ENCODE measurements around the gene SNUPN. TPM values are rescaled to one million over a fixed set of nuclear protein-coding genes. Genes with fewer than 3 reads are reported as not detected.
"Not testable (repeated sequence)": the region's sequence is repeated elsewhere in the genome, so short reads cannot be mapped to it uniquely, and the experiment has no call there.

The SNUPN gene
- total RNA-seq, 2 experiments from 2014 or later = 25.8 to 27.3 TPM

DNA sequence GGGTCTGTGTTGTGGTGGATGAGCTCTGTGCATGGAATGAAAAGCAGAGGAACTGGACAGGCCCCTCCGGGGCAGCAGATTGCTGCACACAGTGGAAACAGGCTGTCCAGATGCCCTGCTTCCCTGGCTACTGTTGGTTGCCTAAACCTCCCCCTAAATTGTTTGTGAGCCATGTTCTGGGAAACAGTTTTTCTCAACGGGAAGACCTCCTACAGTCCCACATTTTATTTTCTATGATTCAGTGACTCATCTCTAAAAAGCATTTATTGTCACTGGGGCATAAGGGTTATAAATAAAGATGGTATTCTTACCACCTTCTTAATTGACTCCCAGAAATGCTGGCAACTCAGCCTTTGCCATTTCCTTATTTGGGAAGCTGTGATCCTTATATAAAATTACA lies 26.1 kb downstream of the SNUPN start:
- ATAC-seq (no peak), DNase-seq (no peak)
- Mint-ChIP-seq H3K36me3 (peaks cover 51% of the 10 kb centered on the region), H3K4me1 (peaks cover 41% of the 10 kb centered on the region), H3K27me3 (no peaks in the 10 kb centered on the region), H3K4me3 (no peak overlapping the region), H3K27ac (peak overlapping the region; percentile 92), H3K9me3 (ENCODE audit: low read depth) (no peaks in the 10 kb centered on the region)
- CTCF ChIA-PET = interaction anchor here (0.8 to 5.0 kb wide), 5 partner anchors 21 to 231 kb away, joined by 3 to 52 read pairs (median 8); partner anchors contain the start of genes IMP3, MAN2C1, PTPN9 and SIN3A

DNA sequence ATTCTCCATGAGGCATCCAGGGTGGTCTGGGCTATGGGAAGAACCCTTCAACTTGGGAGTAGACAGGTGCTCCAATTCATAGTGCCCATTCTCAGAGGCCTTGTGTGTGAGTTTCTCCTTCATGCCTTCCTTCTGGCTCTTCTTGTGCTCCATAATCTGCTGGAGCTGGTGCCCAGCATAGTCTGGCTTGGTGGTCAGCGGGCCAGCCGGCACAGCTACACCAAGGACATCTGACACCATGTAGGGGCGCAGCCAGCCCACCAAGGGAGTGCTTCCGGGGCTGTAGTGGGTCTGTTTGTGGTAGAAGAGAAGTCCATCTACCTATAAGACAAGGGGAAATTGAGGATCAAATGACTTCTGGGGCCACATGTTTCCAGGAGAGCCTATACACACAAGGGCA lies 27.2 kb downstream of the SNUPN start:
- CTCF ChIA-PET = interaction anchor here (0.6 to 5.0 kb wide), 13 partner anchors 9 to 230 kb away, joined by 3 to 52 read pairs (median 6); partner anchors contain the start of genes IMP3, MAN2C1, PTPN9 and SIN3A
- ATAC-seq (no peak), DNase-seq (no peak)
- peak overlapping the region; percentile 92 for H3K27ac Mint-ChIP-seq
- peaks cover 46% of the 10 kb centered on the region for H3K36me3 Mint-ChIP-seq
- no peak overlapping the region for H3K4me3 Mint-ChIP-seq
- H3K27me3 Mint-ChIP-seq = no peaks in the 10 kb centered on the region
- H3K9me3 Mint-ChIP-seq (ENCODE audit: low read depth) = no peaks in the 10 kb centered on the region
- peaks cover 41% of the 10 kb centered on the region for H3K4me1 Mint-ChIP-seq

DNA sequence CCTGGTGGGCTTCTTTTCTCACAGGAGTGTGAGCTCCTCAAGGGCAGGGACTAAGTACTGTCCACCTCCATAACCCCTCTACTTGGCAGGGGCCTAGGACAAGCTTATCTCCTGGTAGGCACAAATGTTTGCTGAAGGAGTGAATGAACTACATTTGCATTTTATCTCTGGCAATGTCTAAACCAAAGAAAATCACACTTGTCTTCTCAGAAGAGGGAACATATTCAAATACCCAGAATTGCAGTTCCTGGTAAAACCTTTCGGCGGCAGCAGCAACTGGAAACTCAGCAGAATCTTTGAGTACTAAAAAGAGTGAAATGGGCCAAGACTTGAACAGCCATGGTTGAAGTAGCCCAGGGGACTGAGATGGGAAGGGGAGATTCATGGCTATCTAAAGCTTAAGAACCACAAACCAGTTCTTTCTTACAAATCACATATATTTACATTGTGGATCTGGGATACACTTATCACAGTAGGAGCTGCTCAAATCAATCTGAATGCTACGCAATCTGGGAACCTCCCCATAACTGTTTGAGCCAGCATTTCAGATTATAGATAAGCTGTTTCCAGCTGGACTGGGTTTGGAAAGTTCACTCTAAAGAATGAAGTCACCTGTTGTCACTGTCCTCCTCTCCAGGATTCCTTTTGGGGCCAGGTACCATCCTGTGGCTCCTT lies 27.7 kb downstream of the SNUPN start:
- ATAC-seq (peak; percentile 83), DNase-seq (peak; percentile 84)
- Mint-ChIP-seq H3K36me3 (peaks cover 46% of the 10 kb centered on the region), H3K9me3 (ENCODE audit: low read depth) (no peaks in the 10 kb centered on the region), H3K27ac (peak overlapping the region; percentile 92), H3K27me3 (no peaks in the 10 kb centered on the region), H3K4me1 (peaks cover 41% of the 10 kb centered on the region), H3K4me3 (peak overlapping the region; percentile 46)
- CTCF ChIA-PET = interaction anchor here (0.6 to 5.0 kb wide), 21 partner anchors 10 to 262 kb away, joined by 3 to 52 read pairs (median 4); partner anchors contain the start of genes COMMD4, IMP3, MAN2C1 and PTPN9

DNA sequence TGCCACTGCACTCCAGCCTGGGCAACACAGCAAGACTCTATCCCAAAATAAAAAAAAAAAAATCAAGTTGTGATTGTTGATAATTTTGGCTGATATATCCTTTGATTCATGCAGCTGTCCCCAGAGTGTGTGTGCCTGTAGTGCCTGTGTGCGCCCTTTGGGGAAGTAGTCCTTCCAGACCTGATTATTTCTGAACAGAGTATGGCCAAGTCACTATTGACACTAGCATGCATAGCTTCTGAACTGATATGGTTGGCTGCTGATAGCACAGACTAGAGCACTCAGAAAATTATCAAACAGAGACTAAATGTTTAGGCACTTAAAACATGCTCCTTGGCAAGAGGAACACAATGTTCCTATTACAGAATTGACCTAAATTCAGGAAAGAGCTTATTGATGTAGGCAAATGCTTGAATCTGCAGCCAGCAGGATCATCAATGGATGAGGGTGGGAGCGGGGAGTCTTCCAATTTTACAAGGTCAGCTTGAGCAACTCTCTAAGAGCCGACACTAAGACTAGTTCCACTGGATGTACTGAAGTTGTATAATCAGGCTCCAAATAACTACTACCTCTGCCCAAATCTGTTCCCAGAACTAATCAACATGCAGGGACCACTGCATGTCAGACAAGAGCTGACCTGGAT lies 28.7 kb downstream of the SNUPN start:
- ATAC-seq (no peak), DNase-seq (no peak)
- CTCF ChIA-PET = interaction anchor here (0.5 to 5.0 kb wide), 17 partner anchors 11 to 229 kb away, joined by 3 to 52 read pairs (median 7); partner anchors contain the start of genes IMP3, MAN2C1, PTPN9 and SNUPN
- Mint-ChIP-seq H3K9me3 (ENCODE audit: low read depth) (no peaks in the 10 kb centered on the region), H3K36me3 (peaks cover 43% of the 10 kb centered on the region), H3K4me1 (peaks cover 41% of the 10 kb centered on the region), H3K27me3 (no peaks in the 10 kb centered on the region), H3K27ac (peak overlapping the region; percentile 92), H3K4me3 (peak overlapping the region; percentile 46)

DNA sequence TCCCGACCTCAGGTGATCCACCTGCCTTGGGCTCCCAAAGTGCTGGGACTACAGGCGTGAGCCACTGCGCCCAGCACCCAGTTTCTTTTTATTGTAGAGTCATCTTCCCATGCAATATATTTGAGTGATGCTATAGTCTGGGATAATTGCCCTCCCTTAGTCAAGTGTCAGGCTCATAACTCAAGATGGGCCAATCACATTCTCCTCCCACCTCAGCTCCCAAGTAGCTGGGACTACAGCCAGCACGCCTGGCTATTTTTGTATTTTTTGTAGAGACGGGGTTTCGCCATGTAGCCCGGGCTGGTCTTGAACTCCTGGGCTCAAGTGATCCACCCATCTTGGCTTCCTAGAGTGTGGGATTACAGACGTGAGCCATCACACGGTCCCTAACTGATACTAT lies 31.2 kb downstream of the SNUPN start:
- no peaks in the 10 kb centered on the region for H3K27me3 Mint-ChIP-seq
- ATAC-seq (no peak), DNase-seq (no peak)
- no peak overlapping the region for H3K27ac Mint-ChIP-seq
- no peak overlapping the region for H3K4me3 Mint-ChIP-seq
- no peaks in the 10 kb centered on the region for H3K9me3 Mint-ChIP-seq (ENCODE audit: low read depth)
- CTCF ChIA-PET = interaction anchor here (1.0 to 3.6 kb wide), 2 partner anchors 16 to 139 kb away, joined by 3 to 10 read pairs; no protein-coding TSS in a partner anchor
- H3K36me3 Mint-ChIP-seq = peaks cover 31% of the 10 kb centered on the region
- peaks cover 42% of the 10 kb centered on the region for H3K4me1 Mint-ChIP-seq

DNA sequence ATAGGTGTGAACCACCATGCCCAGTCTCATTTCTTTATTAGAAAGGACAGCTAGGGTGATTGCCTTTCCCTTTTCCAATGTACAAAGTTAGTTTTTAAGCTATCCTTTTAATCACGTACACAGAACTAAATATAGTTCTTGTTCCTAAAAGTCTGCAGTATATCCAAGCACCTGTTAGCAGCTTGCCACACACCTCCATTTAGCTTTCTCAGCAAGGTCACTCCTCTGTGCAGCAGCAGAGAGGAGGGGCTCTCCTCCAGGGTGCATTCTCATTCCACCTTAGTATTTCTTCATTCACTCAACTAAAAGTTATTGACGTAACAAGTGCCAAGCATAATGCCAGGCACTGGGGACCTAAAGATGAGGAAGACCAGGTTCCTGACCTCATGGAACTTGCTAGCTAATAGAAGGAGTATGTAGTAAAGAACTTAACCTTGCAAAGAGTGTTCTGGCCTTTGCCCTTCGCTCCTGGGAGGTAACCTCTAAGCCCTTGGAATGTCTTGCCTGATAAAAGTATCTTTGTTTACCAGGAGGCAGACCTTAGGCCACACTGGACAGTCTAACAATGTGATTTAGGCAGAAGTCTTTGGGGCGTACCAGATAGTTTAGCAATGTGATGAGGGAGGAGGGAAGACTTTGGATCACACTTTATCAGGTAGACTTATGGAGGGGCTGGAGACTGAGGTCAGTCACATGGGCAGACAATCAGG lies 33.7 kb downstream of the SNUPN start:
- peaks cover 29% of the 10 kb centered on the region for H3K36me3 Mint-ChIP-seq
- no peak overlapping the region for H3K4me3 Mint-ChIP-seq
- ATAC-seq (no peak), DNase-seq (no peak)
- CTCF ChIA-PET = interaction anchor here (2.1 kb wide), 1 partner anchor 49 kb away, joined by 6 read pairs; the partner anchor contains the start of gene IMP3
- no peaks in the 10 kb centered on the region for H3K9me3 Mint-ChIP-seq (ENCODE audit: low read depth)
- H3K27me3 Mint-ChIP-seq = no peaks in the 10 kb centered on the region
- no peak overlapping the region for H3K27ac Mint-ChIP-seq
- peaks cover 18% of the 10 kb centered on the region for H3K4me1 Mint-ChIP-seq

DNA sequence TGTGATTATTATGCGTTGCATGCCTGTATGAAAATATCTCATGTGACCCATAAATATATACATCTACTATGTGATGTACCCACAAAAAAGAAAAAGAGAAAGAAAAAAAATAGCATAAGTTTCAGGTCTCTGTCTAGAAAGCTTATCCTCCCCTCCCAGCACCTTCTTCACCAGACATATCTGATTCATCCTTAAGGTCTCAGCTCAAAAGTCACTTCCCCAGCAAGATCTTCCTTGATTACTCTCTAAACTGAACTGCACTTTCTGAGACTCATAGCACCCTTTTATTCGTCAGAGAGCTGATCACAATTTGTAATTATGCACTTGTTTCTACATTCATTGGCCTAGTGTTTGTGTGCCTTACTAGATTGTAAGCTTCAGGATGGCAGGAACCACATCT lies 35.3 kb downstream of the SNUPN start:
- Mint-ChIP-seq H3K4me1 (peaks cover 7% of the 10 kb centered on the region), H3K27ac (no peak overlapping the region), H3K9me3 (ENCODE audit: low read depth) (no peaks in the 10 kb centered on the region), H3K27me3 (no peaks in the 10 kb centered on the region), H3K36me3 (peaks cover 23% of the 10 kb centered on the region), H3K4me3 (no peak overlapping the region)
- no peak for ATAC-seq
- CTCF ChIA-PET = no interaction called here
- DNase-seq = no peak

DNA sequence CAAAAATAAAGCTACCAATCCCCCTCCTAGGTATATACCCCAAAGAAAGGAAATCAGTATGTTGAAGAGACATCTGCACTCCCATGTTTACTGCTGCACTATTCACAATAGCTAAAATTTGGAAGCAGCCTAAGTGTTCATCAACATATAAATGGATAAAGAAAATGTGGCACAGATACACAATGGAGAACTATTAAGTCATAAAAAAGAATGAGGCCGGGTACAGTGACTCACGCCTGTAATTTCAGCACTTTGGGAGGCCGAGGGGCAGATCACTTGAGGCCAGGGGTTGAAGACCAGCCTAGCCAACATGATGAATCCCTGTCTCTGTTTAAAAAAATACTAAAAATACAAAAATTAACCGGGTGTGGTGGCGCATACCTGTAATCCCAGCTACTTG lies 36.5 kb downstream of the SNUPN start:
- Mint-ChIP-seq H3K27me3 (no peaks in the 10 kb centered on the region), H3K36me3 (peaks cover 22% of the 10 kb centered on the region), H3K4me3 (no peak overlapping the region), H3K4me1 (peaks cover 7% of the 10 kb centered on the region), H3K27ac (no peak overlapping the region), H3K9me3 (ENCODE audit: low read depth) (no peaks in the 10 kb centered on the region)
- ATAC-seq (no peak), DNase-seq (no peak)
- CTCF ChIA-PET = no interaction called here

DNA sequence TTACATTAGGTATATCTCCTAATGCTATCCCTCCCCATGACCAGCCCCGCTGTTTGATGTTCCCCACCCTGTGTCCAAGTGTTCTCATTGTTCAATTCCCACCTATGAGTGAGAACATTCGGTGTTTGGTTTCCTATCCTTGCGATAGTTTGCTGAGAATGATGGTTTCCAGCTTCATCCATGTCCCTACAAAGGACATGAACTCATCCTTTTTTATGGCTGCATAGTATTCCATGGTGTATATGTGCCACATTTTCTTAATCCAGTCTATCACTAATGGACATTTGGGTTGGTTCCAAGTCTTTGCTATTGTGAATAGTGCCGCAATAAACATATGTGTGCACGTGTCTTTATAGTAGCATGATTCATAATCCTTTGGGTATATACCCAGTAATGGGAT lies 39.1 kb downstream of the SNUPN start:
- H3K4me3 Mint-ChIP-seq; CTCF ChIA-PET; ATAC-seq; H3K27ac Mint-ChIP-seq; H3K27me3 Mint-ChIP-seq; H3K4me1 Mint-ChIP-seq; H3K9me3 Mint-ChIP-seq (ENCODE audit: low read depth); DNase-seq: not testable (repeated sequence)
- peaks cover 22% of the 10 kb centered on the region for H3K36me3 Mint-ChIP-seq

DNA sequence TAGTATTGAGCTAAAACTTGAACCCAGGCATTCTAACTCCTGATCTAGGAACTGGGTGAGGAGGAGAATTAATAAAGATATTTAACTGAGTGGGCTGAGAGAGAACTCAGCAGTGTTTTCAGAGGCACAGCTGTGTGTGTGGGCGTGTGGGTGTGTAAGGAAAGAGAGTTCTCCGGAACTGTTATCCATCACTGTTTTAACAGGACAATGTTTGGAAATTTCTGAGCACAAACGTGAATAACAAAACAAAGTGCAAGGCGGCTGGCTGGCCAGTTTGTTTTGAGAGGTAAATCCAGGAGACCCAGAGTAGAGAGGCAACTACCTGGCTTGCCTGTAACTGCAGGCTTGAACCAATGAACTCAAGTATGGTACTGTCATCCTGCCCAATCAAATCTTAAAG lies 41.4 kb downstream of the SNUPN start:
- no peak for ATAC-seq
- CTCF ChIA-PET = interaction anchor here (1.6 kb wide), 1 partner anchor 13 kb away, joined by 8 read pairs; no protein-coding TSS in a partner anchor

DNA sequence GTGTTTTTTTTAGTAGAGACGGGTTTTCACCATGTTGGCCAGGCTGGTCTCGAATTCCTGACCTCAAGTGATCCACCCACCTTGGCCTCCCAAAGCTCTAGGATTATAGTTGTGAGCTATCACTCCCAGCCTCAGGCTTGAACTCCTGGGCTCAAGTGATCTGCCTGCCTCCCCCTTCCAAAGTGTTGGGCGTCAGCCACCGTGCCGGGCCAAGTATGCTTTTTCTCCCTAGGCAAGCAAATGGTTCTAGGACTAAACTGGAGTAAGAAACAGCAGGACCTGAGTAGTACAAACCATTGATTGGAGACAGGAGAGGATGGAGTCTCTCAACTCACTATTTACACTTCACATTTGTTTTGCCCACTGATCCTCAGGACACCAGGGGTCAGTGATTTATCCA lies 41.8 kb downstream of the SNUPN start:
- H3K36me3 Mint-ChIP-seq = peaks cover 15% of the 10 kb centered on the region
- peaks cover 7% of the 10 kb centered on the region for H3K4me1 Mint-ChIP-seq
- H3K9me3 Mint-ChIP-seq (ENCODE audit: low read depth) = no peaks in the 10 kb centered on the region
- ATAC-seq (no peak), DNase-seq (no peak)
- no peak overlapping the region for H3K4me3 Mint-ChIP-seq
- no peaks in the 10 kb centered on the region for H3K27me3 Mint-ChIP-seq
- CTCF ChIA-PET = interaction anchor here (0.9 to 1.6 kb wide), 2 partner anchors 13 to 18 kb away, joined by 3 to 8 read pairs; no protein-coding TSS in a partner anchor
- no peak overlapping the region for H3K27ac Mint-ChIP-seq

More for the DNA sequence above, 41.4 kb downstream of the SNUPN start:
- no peak overlapping the region for H3K4me3 Mint-ChIP-seq
- no peaks in the 10 kb centered on the region for H3K27me3 Mint-ChIP-seq
- no peaks in the 10 kb centered on the region for H3K9me3 Mint-ChIP-seq (ENCODE audit: low read depth)
- H3K4me1 Mint-ChIP-seq = peaks cover 7% of the 10 kb centered on the region
- H3K27ac Mint-ChIP-seq = no peak overlapping the region
- H3K36me3 Mint-ChIP-seq = peaks cover 16% of the 10 kb centered on the region
- DNase-seq = no peak

DNA sequence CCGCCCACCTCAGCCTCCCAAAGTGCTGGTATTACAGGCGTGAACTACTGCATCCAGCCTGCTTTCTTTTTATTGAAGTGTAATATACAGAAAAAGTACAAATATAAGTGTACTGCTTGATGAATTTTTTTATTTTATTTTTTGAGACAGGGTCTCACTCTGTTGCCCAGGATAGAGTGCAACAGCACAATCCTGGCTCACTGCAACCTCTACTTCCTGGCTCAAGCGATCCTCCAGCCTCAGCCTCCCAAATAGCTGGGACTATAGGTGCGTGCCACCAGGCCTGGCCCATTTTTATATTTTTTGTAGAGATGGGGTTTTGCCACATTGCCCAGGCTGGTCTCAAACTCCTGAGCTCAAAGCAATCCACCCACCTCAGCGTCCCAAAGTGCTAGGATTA lies 42.6 kb downstream of the SNUPN start:
- CTCF ChIA-PET = interaction anchor here (0.9 to 1.6 kb wide), 2 partner anchors 14 to 17 kb away, joined by 3 to 8 read pairs; no protein-coding TSS in a partner anchor
- peaks cover 13% of the 10 kb centered on the region for H3K36me3 Mint-ChIP-seq
- H3K27ac Mint-ChIP-seq; H3K9me3 Mint-ChIP-seq (ENCODE audit: low read depth); H3K4me1 Mint-ChIP-seq; H3K27me3 Mint-ChIP-seq; DNase-seq; H3K4me3 Mint-ChIP-seq; ATAC-seq: not testable (repeated sequence)

All from activated CD8-positive, alpha-beta memory T cell treated with anti-CD3 and anti-CD28 coated beads, Interleukin-2, amount 10 ng/mL, durations not matched to agents 7 days and 5 days (primary cell).